HG02852 (cell line): ENCODE data around the gene HMCN2.

Source experiments
- ATAC-seq: cut with Tn5 transposase; IDR thresholded peaks from one replicate; pipeline ENCODE4 v1.9.1; 2021; ENCODE audit warnings: mild to moderate bottlenecking, moderate library complexity; ENCODE audit not compliant: unreplicated experiment

HMCN2 gene

GRCh38 chr9:130405657-130406257 is 140.2 kb downstream of the HMCN2 start:
- no peak for ATAC-seq

- ATAC-seq: no peak
Measured at GRCh38 chr9:130406278-130406895, 140.8 kb downstream of the HMCN2 start.

GRCh38 chr9:130407916-130408663 is 142.5 kb downstream of the HMCN2 start:
- ATAC-seq: no peak

GRCh38 chr9:130408669-130409068 is 143.1 kb downstream of the HMCN2 start:
- ATAC-seq: no peak

GRCh38 chr9:130409246-130409645 is 143.7 kb downstream of the HMCN2 start:
- no peak for ATAC-seq

- no peak for ATAC-seq
Measured at GRCh38 chr9:130410443-130410842, 144.9 kb downstream of the HMCN2 start.

- no peak for ATAC-seq
Measured at GRCh38 chr9:130411566-130411915, 146.0 kb downstream of the HMCN2 start.

GRCh38 chr9:130414081-130414731 is 148.6 kb downstream of the HMCN2 start:
- ATAC-seq: no peak

- ATAC-seq: no peak
Measured at GRCh38 chr9:130414910-130415746, 149.6 kb downstream of the HMCN2 start.

- ATAC-seq: no peak
Measured at GRCh38 chr9:130417602-130418001, 152.0 kb downstream of the HMCN2 start.

GRCh38 chr9:130418776-130419175 is 153.2 kb downstream of the HMCN2 start:
- no peak for ATAC-seq

- no peak for ATAC-seq
Measured at GRCh38 chr9:130419521-130420035, 154.0 kb downstream of the HMCN2 start.

- no peak for ATAC-seq
Measured at GRCh38 chr9:130421154-130421801, 155.7 kb downstream of the HMCN2 start.

GRCh38 chr9:130421802-130422276 is 156.3 kb downstream of the HMCN2 start:
- ATAC-seq: no peak

- no peak for ATAC-seq
Measured at GRCh38 chr9:130422546-130422945, 157.0 kb downstream of the HMCN2 start.

- ATAC-seq: no peak
Measured at GRCh38 chr9:130423272-130423671, 157.7 kb downstream of the HMCN2 start.

- no peak for ATAC-seq
Measured at GRCh38 chr9:130424595-130425454, 159.3 kb downstream of the HMCN2 start.

GRCh38 chr9:130425741-130426466 is 160.3 kb downstream of the HMCN2 start:
- no peak for ATAC-seq

- no peak for ATAC-seq
Measured at GRCh38 chr9:130426467-130426773, 160.9 kb downstream of the HMCN2 start.
